AG04450 (cell line): ENCODE measurements around the gene CDON. TPM values are rescaled to one million over a fixed set of nuclear protein-coding genes. Genes with fewer than 3 reads are reported as not detected.

Experiments used
- CTCF ChIA-PET: fragments of 300-600, 350-600 bp; formaldehyde crosslinking; extraction: SDS; loops from one replicate; lab custom pipeline; 2022; ENCODE audit warnings: antibody characterized with exemption, inconsistent platforms; lab: Charles Lee
- POLR2A ChIA-PET: fragments of 350-600 bp; formaldehyde crosslinking; extraction: SDS; loops from one replicate; lab custom pipeline; 2021; ENCODE audit warnings: antibody characterized with exemption, inconsistent platforms; lab: Yijun Ruan, JAX
- DNase-seq: peaks from one replicate; pipeline ENCODE4 v3.0.0-alpha.2; 2011; ENCODE audit warnings: low read depth, low spot score
- H3K27ac ChIP-seq: one replicate; pipeline ENCODE4 v1.5.1; 2012; ENCODE audit warnings: low read depth, low read length, control low read depth
- H3K27me3 ChIP-seq: one replicate; pipeline ENCODE4 v1.6.0; 2012; ENCODE audit warnings: low read length; ENCODE audit not compliant: control insufficient read depth, insufficient read depth
- H3K4me3 ChIP-seq: 2 replicates; pipeline ENCODE4 v1.5.1; 2011; ENCODE audit warnings: mild to moderate bottlenecking, low read depth, low read length, control low read depth
- H3K9me3 ChIP-seq: 2 replicates; pipeline ENCODE4 v1.5.1; 2012; ENCODE audit warnings: low read length; ENCODE audit not compliant: control insufficient read depth, insufficient read depth
- polyA plus RNA-seq: library from polyadenylated mRNA; depleted of rRNA; stranded (reverse); fragments of >200 nt; gene quantifications from 2 replicates; pipeline ENCODE4 v1.2.3, GENCODE V29; 2011
- TF ChIP-seq, protein P1 (sequence below): IDR thresholded peaks from 2 replicates; pipeline ENCODE4 v1.5.1; 2011; ENCODE audit warnings: low read depth, low read length, control low read depth, inconsistent platforms

Gene CDON
- polyA plus RNA-seq, 1 experiment = 4.0 TPM

DNA sequence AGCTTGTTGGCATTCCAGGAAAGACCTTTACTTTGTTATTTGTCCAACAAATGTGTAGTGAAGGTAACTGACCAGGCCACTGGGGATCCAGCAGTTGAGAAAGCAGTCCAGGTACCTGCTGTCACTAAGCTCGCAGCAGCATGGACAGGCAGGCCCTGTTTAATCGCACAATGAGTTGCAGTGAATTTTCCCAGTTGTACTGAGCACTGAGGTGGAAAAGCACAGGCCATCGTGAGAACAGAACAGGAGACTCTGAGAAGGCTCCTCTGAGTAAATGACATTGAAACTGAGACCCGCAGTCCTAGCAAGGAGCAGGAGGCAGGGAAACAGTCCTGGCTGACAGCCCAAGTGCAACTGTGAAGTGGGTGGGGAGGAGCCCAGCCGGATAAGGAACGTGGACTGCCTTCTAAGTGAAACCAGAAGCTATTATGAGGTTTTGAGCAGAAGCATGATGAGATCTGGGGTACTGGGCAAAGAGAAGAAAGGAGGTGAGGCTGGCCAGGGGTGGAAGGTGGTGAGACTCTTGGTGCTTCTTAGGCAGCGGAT is 39.8 kb upstream of the CDON start:
- DNase-seq = no peak
- CTCF ChIA-PET = no interaction called here
- TF ChIP-seq, protein P1, sequence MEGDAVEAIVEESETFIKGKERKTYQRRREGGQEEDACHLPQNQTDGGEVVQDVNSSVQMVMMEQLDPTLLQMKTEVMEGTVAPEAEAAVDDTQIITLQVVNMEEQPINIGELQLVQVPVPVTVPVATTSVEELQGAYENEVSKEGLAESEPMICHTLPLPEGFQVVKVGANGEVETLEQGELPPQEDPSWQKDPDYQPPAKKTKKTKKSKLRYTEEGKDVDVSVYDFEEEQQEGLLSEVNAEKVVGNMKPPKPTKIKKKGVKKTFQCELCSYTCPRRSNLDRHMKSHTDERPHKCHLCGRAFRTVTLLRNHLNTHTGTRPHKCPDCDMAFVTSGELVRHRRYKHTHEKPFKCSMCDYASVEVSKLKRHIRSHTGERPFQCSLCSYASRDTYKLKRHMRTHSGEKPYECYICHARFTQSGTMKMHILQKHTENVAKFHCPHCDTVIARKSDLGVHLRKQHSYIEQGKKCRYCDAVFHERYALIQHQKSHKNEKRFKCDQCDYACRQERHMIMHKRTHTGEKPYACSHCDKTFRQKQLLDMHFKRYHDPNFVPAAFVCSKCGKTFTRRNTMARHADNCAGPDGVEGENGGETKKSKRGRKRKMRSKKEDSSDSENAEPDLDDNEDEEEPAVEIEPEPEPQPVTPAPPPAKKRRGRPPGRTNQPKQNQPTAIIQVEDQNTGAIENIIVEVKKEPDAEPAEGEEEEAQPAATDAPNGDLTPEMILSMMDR = no peak
- peaks cover 65% of the 10 kb centered on the region for H3K27me3 ChIP-seq
- H3K9me3 ChIP-seq = no peaks in the 10 kb centered on the region
- H3K4me3 ChIP-seq = no peak overlapping the region
- H3K27ac ChIP-seq = no peak overlapping the region
- POLR2A ChIA-PET = no interaction called here

DNA sequence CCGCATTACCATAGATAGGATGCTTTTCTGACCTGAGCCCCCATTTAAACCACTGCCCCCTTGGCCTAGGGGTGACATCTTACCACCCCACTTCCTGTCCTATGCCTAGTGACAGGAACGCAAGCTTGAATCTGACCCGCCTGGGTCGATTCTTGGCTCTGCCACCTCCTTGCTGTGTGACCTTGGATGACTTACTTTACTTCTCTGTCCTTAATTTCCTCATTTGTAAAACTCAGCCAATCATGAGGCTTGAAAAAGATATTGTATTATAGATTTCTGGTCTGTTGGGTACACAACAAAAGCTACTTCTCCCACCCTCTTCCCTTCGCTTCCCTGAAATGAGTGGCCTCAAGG is 39.2 kb upstream of the CDON start:
- POLR2A ChIA-PET = no interaction called here
- no peak for DNase-seq
- H3K9me3 ChIP-seq = no peaks in the 10 kb centered on the region
- peaks cover 67% of the 10 kb centered on the region for H3K27me3 ChIP-seq
- no peak overlapping the region for H3K4me3 ChIP-seq
- CTCF ChIA-PET = no interaction called here
- TF ChIP-seq, protein P1 = no peak
- H3K27ac ChIP-seq = no peak overlapping the region

DNA sequence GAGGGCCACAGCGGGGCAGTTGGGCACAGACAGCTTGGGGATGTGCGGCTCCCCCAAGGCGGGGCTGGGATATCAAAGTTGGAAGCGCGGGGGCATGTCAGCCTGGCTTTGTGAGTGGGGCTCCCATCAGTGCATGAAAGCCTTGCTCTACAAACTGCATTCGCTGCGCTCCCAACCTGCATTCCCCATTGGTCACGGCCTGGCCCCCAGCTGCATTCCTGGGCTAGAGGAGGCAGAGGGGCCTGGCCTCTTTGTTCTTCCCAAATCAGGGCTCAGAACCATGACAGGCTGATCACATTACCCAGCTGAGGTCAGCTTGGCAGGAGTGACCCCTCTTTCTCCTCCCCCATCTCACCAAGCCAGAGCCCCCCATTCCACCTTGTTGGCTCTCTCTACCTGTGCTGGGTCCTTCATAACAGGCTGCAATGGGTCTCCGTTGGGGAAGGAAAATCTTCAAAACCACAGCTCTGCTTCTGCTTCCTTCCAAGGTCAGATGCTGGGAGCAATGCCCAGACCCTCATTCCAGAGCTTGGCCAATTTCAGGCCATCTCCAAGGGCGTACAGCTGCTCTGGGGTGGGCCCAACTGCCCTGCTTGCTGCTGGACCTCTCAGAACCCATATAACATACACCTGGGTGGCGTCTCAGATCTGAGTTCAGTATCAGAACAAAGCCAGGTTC is 38.7 kb upstream of the CDON start:
- Histone ChIP-seq H3K4me3 (no peak overlapping the region), H3K9me3 (no peaks in the 10 kb centered on the region), H3K27ac (no peak overlapping the region), H3K27me3 (peaks cover 62% of the 10 kb centered on the region)
- CTCF ChIA-PET = no interaction called here
- DNase-seq = no peak
- POLR2A ChIA-PET = no interaction called here
- TF ChIP-seq, protein P1 = no peak

DNA sequence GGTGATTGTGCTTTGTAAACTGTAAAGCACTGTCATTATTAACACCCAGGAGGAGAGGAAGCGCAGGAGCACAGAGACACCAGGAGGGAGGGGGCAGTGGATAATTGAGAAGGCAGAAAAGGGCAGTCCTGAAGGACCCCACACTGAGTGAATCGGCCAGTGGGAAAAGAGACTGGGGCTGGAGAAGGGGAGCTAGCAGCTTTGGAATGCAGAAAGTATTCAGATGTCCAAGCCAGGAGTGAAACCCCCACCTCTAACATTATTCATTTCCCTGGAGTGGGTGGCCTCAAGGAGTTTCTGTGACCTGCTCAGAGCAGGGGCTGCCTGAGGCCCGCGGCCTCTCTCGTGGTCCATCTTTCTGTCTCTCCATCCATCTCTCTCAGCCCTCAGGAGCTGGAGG is 38.0 kb upstream of the CDON start:
- peaks cover 59% of the 10 kb centered on the region for H3K27me3 ChIP-seq
- no peaks in the 10 kb centered on the region for H3K9me3 ChIP-seq
- no peak overlapping the region for H3K4me3 ChIP-seq
- TF ChIP-seq, protein P1 = no peak
- no peak for DNase-seq
- ChIA-PET POLR2A (no interaction called here), CTCF (no interaction called here)
- no peak overlapping the region for H3K27ac ChIP-seq

DNA sequence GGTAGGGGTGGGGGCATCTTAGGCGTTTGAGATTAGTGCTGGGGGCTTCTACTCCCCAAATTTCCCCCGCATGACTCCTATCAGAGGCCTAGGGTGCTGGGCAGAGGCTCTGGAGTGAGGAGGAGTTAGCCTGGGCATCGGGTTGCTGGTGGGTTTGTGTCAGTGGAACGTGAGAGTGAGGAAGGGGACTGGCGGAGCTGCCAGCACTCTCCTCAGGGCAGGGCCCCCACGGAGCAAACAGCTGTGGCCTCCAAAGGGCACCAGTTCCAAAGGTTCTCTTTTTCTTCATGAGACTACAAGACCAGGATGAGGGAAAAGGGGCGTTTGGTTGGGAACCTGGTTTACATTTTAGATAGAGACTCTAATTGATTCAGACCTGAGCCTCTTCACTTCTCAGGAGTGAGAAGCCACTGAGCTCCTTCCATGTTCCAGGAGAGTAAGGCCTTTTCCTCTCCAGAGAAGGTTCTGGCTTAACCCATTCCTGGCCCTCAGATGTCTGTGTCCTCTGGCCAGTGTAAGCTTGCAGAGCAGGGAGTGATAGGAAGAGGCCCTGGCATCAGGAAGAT is 35.6 kb upstream of the CDON start:
- H3K9me3 ChIP-seq = no peaks in the 10 kb centered on the region
- TF ChIP-seq, protein P1 = no peak
- no peak for DNase-seq
- no peak overlapping the region for H3K27ac ChIP-seq
- H3K4me3 ChIP-seq = no peak overlapping the region
- H3K27me3 ChIP-seq = peaks cover 46% of the 10 kb centered on the region
- ChIA-PET POLR2A (no interaction called here), CTCF (no interaction called here)
